Measurements from ENCODE around the gene NR2C2.
"Not testable (repeated sequence)": the region's sequence is repeated elsewhere in the genome, so short reads cannot be mapped to it uniquely, and the experiment has no call there.

NR2C2 gene

GRCh38 chr3:14962762-14963161, 15.4 kb downstream of the NR2C2 start:
- DNase-seq: no peak

GRCh38 chr3:14967285-14967684, 19.9 kb downstream of the NR2C2 start:
- DNase-seq: no peak

DNA sequence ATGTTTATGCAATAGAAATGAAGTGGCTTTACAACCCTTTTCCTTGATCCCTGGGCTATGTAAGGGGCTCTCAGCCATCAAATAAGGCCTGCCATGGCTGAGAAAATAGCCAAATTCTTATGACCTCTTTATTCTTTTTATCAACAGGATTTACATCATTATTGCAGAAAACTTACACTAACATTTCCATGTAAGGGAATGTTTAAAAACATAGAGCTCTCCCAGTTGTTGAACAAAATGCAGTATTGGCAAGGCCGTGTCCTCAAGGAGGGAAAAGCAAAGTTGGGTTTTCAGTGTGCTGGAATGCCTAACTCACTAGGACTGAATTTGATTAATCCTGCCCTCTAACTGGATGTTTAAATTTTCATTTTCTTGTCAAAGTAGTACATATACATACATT, 22.3 kb downstream of the NR2C2 start:
- DNase-seq: no peak

DNA sequence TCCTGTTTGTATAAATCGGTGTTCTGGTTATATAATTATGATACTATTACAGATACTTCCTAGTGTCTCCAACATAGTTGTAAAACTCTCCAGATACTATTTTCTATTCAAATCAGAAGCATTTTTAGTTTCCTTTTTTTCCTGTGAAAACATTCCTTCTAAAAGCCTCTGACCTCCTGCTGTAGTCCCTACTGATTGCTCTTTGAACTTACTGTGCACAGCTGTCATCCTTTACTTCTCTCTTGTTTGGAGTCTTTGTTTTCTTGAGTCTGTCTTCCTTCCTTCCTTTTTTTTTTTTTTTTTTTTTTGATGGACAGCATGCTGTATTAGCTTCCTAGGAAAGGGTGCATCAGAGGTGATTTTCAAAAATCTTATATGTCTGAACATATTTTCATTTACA, 28.9 kb downstream of the NR2C2 start:
- no peak for DNase-seq

DNA sequence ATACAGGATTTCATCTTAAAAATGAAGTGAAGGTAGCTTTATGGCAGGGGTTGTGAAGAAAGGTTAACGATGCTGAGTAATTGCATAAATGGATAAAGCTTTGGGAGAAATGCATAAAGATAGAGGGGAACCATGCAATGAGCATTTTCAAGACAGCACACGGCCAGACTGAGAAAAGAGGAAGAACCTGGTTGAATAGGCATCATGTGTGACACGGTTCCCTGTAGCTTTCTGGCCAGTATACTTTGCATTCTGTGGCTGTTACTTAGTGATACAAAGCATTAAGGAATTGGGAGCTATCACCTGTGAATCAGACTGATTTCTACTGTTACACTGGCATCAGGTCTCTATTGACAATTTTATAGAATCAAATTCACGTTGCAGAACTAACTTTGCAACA, 33.3 kb downstream of the NR2C2 start:
- no peak for DNase-seq

- no peak for DNase-seq
Observed at GRCh38 chr3:14984581-14985113, 37.3 kb downstream of the NR2C2 start.

GRCh38 chr3:14988988-14989394, 41.6 kb downstream of the NR2C2 start:
- no peak for DNase-seq

- no peak for DNase-seq
Observed at GRCh38 chr3:14989943-14990779, 42.8 kb downstream of the NR2C2 start.

GRCh38 chr3:14990780-14991148, 43.4 kb downstream of the NR2C2 start:
- no peak for DNase-seq

DNA sequence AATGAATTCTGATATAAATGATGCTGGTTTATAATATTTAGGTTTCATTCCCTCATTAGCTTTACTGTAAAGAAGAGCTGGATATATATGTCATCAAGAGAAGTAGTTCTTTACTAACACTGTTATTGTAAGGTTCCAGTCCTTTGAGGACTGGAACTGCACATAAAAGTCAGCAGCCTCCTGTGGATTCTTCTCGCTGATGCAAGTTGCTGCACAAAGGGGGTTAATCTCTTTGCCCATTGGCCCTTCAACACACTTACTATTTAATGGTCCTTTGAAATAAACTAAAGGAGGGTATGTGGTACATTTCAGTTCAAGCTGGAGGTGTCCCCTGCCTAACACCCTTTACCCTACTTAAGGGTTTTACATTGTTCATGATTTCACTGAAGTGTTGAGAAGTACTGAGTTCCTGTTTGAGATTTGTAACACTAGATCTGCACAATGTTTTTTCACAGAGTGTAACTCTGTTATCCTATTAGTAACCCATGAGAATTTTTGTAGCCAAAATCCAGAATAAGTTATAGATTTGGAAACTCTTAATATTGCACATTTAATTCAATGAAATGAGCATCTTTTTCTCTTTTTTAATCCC, 43.9 kb downstream of the NR2C2 start:
- no peak for DNase-seq

DNA sequence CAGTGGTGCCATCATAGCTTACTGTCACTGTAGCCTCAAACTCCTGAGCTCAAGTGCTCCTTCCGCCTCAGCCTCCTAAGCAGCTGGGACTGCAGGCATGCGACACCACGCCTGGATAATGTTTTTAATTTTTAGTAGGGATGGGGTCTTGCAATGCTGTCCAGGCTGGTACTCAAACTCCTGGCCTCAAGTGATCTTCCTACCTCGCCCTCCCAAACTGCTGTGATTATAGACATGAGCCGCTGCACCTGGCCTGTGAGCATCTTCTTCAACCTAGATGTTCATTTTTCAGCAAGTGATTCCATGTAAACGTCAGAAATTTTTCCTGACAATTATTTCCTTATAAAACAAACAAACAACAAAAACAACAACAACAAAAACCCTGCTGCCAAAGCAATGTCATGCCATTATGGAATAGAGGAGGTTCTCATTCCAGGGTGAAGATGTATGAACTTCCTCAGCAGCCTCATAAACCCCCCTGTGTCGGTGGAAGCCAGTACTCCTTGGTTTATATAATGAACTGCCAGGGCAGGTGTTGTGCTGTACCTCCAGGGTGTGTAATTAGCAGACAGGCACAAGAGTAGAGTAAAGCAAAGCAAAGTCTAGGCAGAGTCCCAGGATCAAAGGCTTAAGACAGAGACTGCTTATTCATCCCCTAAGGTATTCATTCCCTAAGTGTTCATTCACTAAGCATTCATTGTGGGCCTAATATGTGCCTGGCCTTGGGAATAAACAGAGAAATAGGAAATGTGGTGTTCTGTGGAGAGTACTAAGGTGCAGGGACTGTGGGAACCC, 44.6 kb downstream of the NR2C2 start:
- DNase-seq: no peak

GRCh38 chr3:14997941-14998340, 50.6 kb downstream of the NR2C2 start:
- no peak for DNase-seq

GRCh38 chr3:14999182-14999581, 51.8 kb downstream of the NR2C2 start:
- not testable (repeated sequence) for DNase-seq

DNA sequence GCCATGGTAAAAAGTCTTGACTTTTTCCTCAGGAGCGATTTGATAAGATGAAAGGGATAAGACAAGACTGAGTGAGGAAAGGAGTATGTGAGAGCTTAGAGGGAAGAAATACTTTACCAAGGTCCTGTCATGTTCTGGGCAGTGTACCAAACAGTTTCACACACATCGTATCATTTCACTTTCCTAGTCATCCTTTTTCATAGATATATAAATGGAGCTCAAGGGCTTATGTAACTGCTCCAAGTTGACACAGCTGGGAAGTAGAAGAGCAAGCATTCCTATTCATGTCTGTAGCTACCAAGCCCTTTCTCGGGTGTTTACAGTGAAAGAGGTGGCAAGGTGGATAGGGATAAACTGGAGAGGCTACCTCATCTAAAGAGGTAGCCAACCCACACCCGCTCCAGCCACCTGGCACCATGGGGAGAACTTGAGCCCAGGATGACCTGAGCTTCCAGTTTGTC, 60.3 kb downstream of the NR2C2 start:
- no peak for DNase-seq

DNA sequence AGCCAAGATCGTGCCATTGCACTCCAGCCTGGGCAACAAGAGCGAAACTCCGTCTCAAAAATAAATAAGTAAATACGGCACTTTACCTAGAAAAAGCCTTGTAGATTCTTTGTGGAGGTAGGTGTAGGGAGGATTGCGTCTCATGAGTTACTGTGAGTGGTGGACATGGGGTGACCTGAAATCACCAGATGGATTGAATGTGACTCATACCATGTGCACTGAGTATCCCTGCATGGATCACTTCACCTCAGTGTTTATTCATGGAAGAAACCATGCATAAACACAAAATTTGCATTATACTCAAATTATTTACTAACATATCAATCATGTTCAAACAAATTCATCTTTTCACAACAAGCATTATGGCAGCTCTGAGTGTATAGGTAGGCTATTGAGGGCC, 61.8 kb downstream of the NR2C2 start:
- no peak for DNase-seq

- no peak for DNase-seq
Observed at GRCh38 chr3:15010664-15011063, 63.3 kb downstream of the NR2C2 start.

GRCh38 chr3:15011174-15011573, 63.8 kb downstream of the NR2C2 start:
- no peak for DNase-seq

GRCh38 chr3:15014606-15015328, 67.4 kb downstream of the NR2C2 start:
- DNase-seq: no peak

DNA sequence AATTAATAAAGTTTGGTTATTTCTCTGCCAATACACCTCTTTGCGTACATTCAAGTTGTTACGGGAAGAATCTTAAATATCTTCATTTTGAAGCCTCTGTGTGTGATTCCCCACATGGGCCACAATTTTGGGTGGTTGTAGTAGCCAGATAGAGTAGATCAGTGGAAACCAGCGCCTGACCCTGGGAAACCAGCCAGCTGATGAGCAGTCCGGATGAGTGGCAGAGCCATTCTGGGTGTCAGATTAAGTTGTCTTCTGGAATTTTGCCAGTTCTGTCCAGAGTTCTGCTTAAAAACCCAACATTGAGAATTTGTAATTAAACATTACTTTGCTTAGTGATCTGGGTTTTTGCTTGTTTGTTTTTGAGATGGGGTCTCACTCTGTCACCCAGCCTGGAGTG, 68.1 kb downstream of the NR2C2 start:
- no peak for DNase-seq

DNA sequence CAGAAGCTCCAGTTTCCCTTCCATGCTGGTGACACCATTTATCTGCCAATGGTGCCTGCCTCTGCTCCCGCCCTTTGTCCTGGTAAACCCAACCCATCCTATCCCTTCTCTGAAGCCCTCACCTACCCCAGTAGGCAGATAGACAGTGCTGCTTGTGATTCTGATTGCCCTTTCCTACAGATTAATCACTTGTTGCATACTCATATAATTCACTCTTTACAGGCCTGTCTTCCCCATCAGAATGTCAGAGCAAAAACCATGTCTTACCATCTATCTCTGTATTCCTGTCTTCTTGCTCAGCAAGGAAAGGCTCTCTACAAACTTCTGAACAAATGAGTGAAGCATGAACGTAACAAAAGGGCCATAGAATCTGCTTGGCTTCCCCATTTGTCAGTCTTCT, 69.8 kb downstream of the NR2C2 start:
- DNase-seq: no peak

DNA sequence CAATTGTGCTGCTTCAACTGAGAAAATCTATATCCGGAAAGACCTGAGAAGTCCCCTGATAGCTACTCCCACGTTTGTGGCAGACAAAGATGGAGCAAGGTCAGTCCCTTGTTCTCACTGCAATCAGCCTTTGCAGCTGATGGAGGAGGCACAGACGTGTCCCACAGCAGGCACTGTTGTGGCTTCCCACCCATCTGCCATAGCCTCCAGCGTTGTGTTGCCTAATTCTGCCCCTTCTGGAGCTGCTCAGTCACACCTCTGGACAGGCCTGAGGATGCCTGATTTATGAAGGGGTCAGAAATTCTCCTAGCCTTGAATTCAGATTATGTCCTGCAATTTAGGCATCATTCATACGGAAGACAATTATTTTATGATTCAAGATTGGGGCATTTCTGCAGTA, 75.9 kb downstream of the NR2C2 start:
- DNase-seq: no peak

- no peak for DNase-seq
Observed at GRCh38 chr3:15023719-15024118, 76.3 kb downstream of the NR2C2 start.

- no peak for DNase-seq
Observed at GRCh38 chr3:15029625-15030024, 82.2 kb downstream of the NR2C2 start.

All from activated effector memory CD4-positive, alpha-beta T cell treated with Interleukin-2 at 50 U/mL for 16 hours (primary cell).